VCaP (cell line): ENCODE data around the gene ZBTB5.
A peak's percentile ranks its signal among the peaks of the same experiment; 100 is the strongest.
"Not testable (repeated sequence)": the region's sequence is repeated elsewhere in the genome, so short reads cannot be mapped to it uniquely, and the experiment has no call there.

Experiments
- H3K27ac ChIP-seq: fragments of 450-650 bp; 2 replicates; pipeline ENCODE4 v1.5.1; 2017
- CTCF ChIP-seq: fragments of 450-650 bp; conservative IDR thresholded peaks from 2 replicates; pipeline ENCODE4 v1.5.1; 2017; ENCODE audit warnings: mild to moderate bottlenecking, moderate library complexity

The ZBTB5 gene

DNA sequence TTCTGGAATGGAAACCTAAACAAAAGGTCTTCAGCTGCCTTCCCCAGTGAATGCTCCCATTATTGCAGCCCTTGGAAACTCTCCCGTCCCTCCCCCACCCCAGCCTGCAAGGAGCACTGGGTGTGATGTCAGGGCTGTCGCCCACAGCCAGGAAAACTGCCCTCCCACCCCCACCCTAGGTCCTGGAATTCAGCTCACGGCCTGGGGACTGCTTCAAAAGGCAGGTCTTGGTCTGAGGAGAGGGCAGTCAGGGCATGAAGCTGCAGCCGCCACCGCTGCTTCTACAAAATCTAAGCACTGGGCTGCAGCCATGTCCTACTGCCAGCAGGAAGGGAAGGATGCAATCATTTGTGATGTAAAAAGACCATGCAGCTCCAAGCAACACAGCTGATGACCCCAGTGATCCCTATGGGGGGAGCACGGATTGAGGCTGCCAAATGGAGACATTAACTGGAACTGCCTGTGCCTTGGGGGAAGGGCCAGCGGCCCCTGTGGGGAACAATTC lies 31.3 kb downstream of the ZBTB5 start:
- no peak overlapping the region for H3K27ac ChIP-seq
- no peak for TF ChIP-seq CTCF

DNA sequence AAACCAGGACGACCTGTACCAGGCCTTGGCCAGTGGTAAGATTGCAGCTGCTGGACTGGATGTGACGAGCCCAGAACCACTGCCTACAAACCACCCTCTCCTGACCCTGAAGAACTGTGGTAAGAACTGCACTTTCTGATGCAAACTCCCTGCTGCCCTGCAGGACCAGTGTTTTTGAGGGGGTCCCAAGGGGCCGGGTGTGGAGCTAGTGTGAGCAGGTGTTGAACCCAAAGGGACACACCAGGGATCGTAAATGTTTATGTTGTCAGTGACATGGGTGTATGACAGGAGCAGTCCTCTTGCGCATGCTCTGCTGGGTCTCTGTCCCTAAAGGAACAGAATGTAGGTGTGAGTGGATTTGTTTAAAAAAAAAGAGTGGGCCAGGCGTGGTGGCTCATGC lies 33.2 kb downstream of the ZBTB5 start:
- no peak overlapping the region for H3K27ac ChIP-seq
- TF ChIP-seq CTCF: no peak

DNA sequence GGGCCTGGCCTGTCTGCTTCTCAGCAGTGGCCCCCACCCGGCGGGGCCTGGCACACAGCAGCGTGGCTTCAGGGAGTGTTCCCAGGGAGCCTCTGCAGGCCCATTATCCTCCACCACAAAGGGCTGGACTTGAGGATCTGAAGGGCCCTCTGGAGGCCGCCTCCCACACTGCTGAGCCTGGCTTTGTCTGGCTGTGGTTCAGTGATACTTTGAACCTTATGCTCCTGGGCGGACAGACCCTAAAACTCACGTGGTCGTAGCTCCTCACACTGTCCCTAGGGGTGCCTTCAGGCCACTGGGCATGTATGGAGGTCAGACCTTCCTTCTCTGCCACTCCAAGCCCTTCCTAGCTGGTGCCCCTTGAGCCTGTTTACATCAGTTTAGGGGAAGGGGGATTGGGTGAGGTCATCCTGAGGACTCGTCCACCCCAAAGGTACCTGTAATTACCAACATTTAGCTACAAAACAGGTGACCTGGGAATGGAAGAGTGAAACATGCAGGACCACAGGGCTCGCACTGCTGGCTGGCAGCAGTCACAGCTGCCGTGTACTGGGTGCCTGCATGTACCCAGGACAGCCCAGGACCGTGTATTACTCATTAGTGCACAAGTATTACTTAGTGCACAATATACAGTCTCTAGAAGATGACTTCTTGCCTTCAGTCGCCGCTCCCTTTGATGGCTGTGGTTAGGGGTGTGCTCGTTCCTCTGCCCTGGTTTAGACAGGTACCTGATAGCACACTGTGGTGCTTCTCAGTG lies 34.2 kb downstream of the ZBTB5 start:
- no peak overlapping the region for H3K27ac ChIP-seq
- TF ChIP-seq CTCF: no peak

- H3K27ac ChIP-seq: 0 out of 2 replicates have a peak overlapping the region, but pooled peaks have one; percentile 5
- TF ChIP-seq CTCF: no peak
Measured at GRCh38 chr9:37429441-37430285, 35.6 kb downstream of the ZBTB5 start.

GRCh38 chr9:37428345-37428744 lies 36.9 kb downstream of the ZBTB5 start:
- H3K27ac ChIP-seq: no peak overlapping the region
- TF ChIP-seq CTCF: no peak

DNA sequence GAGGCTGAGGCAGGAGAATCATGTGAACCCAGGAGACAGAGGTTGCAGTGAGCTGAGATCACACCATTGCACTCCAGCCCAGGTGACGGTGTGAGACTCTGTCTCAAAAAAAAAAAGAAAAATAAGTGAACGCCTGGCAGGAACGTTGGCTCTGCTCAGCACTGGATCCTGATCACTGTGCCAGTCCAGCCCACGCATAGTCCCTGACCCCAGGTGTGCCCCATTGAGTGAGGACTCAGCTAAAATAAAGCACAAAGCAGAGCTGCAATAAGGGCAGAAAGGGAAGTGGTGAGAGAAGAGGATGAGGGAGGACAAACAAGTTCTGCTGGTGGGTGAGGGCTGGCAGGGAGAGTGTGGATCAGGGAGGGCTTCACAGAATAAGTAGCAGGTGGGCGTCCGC lies 38.4 kb downstream of the ZBTB5 start:
- no peak for TF ChIP-seq CTCF
- no peak overlapping the region for H3K27ac ChIP-seq

- H3K27ac ChIP-seq: not testable (repeated sequence)
Measured at GRCh38 chr9:37426431-37426830, 38.8 kb downstream of the ZBTB5 start.
